GM19193 (cell line): ENCODE data around the gene SCYL3.

Experiments used
- POLR2A ChIP-seq: IDR thresholded peaks from 4 replicates; pipeline ENCODE4 v1.6.1; 2011; ENCODE audit not compliant: insufficient read depth, insufficient read length; ENCODE audit errors: extremely low read depth

SCYL3 gene

DNA sequence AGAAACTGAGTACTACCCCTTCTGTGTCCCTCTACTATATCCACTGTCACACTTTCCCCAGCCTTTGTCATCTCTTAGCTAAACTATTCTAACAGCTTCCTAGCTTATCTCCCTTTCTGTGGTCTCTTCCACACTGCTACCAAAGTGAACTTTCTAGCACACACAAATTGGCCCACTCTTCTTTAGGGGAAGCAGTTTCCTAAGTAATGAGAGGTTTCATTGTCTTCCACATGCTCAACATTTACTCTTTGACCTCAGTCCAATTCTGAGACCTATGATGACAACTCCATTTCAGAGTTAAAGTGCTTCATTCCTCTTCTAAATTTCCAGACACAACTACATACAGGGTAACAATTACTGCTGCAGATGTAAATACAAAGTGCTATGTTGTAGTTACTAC, 32.9 kb downstream of the SCYL3 start:
- TF ChIP-seq POLR2A: no peak

- no peak for TF ChIP-seq POLR2A
Measured at GRCh38 chr1:169860187-169860586, 33.5 kb downstream of the SCYL3 start.

DNA sequence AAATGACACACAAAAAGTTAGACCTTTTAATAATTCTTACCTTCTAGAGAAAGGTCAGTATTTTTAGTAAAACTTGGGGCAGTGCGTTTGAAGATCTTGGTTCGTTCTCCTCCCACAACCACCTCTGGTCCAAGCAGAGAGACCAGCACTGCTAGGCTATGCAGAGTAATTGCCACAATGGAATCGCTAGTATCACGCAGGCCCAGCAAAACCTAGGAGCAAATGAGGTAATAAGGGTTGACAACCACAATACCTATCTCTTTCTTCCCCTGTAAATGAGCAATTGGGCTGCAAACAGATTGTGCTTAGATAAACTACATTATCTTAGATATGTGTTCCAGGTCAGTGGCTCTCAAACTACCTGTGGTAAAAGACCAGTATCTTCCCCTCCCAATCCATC, 34.7 kb downstream of the SCYL3 start:
- TF ChIP-seq POLR2A: no peak

DNA sequence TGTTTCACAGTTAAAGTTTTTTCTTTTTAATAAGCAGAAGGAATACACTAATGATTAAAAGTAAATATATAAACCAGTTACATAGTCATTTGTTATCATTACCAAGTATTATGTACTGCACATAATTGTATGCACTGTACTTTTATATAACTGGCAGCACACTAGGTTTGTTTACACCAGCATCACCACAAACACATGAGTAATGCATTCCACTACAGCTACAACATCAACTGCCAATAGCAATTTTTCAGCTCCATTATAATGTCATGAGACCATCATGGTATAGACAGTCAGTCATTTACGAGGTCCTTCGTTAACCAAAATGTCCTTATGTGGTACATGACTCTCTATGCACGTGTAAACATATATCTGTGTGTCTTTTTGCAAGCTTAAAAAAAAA, 35.2 kb downstream of the SCYL3 start:
- TF ChIP-seq POLR2A: no peak

DNA sequence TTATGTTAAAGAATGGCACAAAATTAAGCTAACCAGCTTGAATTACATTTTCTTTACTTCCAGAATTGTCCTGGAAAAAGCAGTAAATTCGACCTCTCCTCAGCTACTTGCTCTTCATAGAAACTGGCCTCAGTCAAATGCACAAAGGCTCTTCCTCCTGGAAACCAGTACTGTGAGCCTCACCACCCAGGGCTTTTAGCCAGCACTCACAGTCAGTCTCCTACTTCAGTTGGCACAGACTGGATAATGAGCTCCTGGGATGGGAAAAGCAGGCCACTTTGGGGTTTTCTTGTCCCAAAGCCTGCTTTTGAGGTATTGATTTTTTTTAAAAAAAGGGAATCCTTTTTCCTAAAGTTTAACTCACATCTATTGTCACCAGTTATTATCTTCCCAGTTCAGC, 40.4 kb downstream of the SCYL3 start:
- no peak for TF ChIP-seq POLR2A

DNA sequence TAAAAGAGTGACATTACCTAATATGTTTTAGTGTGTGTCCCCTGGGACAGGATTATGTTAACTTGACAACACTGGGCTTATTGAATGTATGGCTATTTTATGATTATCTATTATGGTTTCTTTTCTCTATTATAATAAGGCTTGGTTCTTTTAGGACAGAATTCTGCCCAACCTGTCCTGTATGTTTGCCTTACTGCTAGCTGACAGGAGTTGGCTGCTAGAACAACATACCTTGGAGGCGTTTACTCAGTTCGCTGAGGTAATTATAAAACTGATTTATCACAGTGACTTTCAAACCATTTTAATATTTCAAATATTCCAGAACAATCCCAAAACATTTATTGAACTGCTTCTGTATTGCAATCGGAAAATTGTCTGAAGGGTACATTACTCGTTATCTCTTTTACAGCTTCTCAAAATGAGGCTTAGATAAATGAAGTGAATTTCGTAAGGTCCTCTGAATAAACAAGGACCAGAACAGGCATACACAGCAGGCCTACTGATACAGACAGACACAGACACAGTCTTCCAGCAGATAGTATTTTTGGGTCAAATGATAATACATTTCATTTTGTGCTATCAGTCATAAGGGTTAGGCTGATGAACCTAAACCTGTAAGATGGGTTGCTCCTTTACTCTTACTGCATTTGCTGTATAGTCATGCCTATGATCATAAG, 44.2 kb downstream of the SCYL3 start:
- no peak for TF ChIP-seq POLR2A

DNA sequence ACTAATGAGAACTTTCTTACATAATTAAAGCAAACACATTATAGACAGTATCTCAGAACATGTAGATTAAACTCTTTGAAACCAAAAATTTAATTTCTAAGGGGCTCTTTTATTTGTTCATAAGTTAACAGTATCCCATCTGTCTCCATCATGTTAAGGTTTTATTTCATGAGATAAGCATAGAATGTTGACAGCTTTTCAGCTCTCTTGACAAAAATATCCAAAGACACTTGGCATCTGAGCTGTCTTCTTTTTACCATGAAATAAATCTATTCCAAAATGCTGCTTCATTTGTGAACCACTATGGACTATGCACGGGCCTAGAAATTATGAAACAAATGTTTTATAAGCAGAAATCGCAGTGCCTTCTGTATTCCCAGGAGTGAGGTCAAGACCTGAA, 45.2 kb downstream of the SCYL3 start:
- no peak for TF ChIP-seq POLR2A

DNA sequence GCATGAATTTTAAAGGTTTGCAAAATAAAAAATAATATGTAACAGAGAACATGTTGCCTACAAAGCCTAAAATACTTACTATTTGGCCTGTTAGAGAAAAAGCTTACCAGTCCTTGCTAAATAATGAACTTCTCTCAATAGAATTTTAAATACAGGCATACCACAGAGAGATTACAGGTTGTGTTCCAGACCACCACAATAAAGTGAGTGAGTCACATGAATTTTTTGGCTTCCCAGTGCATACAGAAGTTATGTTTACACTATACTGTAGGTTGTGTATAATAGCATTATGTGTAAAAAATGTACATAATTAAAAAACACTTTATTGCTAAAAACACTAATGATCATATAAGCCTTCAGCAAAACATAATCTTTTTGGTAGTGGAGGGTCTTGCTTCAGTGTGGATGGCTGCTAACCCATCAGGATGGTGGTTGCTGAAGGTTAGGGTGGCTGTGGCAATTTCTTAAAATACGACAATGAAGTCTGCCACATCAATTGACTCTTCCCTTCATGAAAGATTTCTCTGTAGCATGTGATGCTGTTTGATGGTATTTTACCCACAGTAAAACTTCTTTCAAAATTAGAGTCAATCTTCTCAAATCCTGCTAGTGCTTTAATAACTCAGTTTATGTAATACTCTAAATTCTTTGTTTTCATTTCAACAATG, 48.6 kb downstream of the SCYL3 start:
- TF ChIP-seq POLR2A: no peak

- no peak for TF ChIP-seq POLR2A
Measured at GRCh38 chr1:169838942-169839341, 54.8 kb downstream of the SCYL3 start.

DNA sequence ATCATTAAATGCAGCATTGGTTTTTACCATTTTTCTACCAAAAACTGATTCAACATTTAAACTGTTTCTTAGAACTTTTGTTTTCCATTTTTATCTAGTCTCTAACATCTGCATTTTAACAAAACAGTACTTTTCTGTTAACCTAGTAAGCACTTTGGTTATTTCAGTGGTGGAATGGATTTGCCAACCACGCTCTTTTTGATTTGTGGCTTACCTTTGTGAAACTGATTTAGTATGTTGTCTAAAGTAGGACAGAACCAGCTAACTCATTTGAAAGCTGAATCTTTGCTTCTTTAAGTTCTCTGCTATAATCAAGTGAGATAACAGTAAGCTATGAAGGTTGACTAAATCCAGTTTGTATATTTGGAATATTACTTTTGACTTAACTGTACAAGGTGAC, 57.5 kb downstream of the SCYL3 start:
- no peak for TF ChIP-seq POLR2A

DNA sequence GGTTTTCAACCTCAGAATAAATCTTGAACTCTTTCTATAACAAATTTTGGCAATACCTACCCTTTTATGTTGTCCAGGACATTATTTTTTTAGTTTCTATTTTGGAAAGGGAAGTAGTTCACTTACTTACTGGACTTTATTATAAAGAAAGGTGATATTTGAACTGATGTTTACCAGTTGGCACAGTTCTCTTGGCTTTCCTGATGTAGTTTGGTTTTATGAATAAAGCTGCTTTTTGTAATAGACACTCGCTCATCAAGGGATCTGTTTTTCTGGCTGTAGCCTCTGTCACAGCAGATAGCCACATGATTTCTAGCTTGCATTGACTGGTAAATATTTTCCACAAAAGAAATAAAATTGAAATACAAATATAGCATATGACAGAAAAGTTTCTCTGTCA, 58.0 kb downstream of the SCYL3 start:
- TF ChIP-seq POLR2A: no peak

DNA sequence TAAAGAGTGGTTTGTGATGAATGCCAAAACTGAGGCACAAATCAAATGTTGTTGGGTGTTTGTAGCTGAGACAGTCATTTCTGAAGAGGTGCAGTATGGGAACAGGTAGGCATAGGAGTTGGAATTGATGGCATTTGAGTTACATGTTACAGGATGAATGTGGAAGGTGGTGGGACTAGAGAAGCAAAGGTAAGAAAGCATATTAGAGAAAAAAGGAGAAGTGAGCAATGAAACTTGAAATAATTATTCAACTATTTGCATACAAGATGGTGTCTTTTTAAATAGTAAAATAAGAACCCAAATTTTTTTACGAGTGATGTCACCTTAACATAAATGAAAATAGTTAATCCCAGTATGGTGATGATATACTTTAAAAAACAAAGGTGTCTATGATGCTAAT, 58.8 kb downstream of the SCYL3 start:
- TF ChIP-seq POLR2A: no peak

DNA sequence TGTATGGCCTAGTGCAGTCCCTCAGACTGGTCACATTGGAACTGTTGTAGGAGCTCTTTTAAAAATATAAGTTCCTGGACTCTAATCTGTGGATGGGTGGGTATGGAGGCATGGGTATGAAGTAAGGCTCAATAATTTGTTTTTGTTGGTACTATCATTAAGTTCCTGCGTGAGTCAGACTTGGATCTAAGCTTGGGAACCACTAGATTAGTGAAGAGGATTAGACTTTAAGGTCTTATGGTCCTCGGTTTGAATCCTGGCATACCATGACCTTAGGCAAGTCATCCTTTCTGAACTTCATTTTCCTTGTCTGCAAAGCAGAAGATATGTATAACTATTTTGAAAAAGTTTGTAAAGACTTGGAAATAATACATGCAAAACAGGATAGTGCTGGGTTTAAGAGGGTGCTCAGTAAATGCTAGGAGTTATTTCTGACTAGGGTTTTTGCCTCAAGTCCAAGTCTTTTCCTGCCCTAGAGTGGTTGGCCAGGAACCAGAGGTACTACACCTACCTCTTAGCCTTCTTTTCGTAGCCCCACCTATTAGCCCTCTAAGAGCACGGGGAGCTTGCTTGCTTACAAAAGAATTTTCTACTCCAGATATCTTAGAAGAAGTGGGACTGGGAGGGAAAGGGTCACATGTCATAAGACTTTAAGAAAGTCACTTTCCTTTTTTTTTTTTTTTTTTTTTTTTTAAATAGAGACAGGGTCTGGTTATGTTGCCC, 60.4 kb downstream of the SCYL3 start:
- TF ChIP-seq POLR2A: no peak

GRCh38 chr1:169829671-169830070, 64.0 kb downstream of the SCYL3 start:
- TF ChIP-seq POLR2A: no peak

DNA sequence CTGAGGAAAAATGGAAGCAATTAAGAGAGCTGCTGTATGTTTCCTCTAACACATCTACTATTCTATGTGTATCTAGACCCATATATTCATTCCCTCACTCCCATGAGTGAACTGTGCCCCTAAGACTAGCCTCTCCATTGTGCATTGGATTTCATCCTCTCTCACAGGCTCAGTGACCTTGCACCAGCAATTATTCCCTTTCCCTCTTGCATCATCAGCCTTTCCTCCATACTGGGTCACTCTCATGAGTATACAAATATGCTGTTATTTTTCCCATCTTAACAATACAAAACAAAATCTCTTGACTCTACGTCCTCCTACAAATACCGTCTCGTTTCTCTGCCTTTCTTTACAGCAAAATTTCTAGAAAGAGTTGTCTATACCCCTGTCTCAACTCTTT, 69.5 kb downstream of the SCYL3 start:
- no peak for TF ChIP-seq POLR2A

GRCh38 chr1:169821500-169821899, 72.2 kb downstream of the SCYL3 start:
- TF ChIP-seq POLR2A: no peak
